Spleen (tissue), 11 donors: ENCODE measurements around the gene PON1. TPM values are rescaled to one million over a fixed set of nuclear protein-coding genes. Genes with fewer than 3 reads are reported as not detected.

Experiments used
- DNase-seq: peaks from one replicate; pipeline ENCODE4 v3.0.0-alpha.2; 2020
- H3K27ac ChIP-seq, 8 donors: fragments of 200-600 bp; sonication (generic) in 7 of 8; 1 replicate in 4 of 8; 2 replicates in 4 of 8; pipeline versions ENCODE4 v1.5.0 to v1.8.0; 2016 to 2021; ENCODE audit warnings: inconsistent platforms in 4 of 8, mild to moderate bottlenecking in 4 of 8, moderate library complexity in 1 of 8
- H3K27me3 ChIP-seq, 7 donors: fragments of 200-600 bp; sonication (generic) in 6 of 7; replicated peaks in 1 of 7; 1 replicate in 4 of 7; 2 replicates in 3 of 7; pipeline versions ENCODE4 v1.5.0 to v1.8.0; 2016 to 2021; ENCODE audit warnings: inconsistent platforms in 3 of 7, mild to moderate bottlenecking in 1 of 7
- H3K36me3 ChIP-seq, 6 donors: fragments of 200-600 bp; sonication (generic) in 5 of 6; 1 replicate in 4 of 6; 2 replicates in 2 of 6; pipeline versions ENCODE4 v1.5.0 to v1.8.0; 2016 to 2021; ENCODE audit warnings: inconsistent platforms in 2 of 6
- H3K4me1 ChIP-seq, 6 donors: fragments of 200-600 bp; sonication (generic) in 5 of 6; 1 replicate in 3 of 6; 2 replicates in 3 of 6; pipeline versions ENCODE4 v1.5.0 to v1.8.0; 2016 to 2021; ENCODE audit warnings: inconsistent platforms in 3 of 6
- H3K4me3 ChIP-seq, 8 donors: fragments of 200-600 bp; sonication (generic) in 7 of 8; 1 replicate in 4 of 8; 2 replicates in 4 of 8; pipeline versions ENCODE4 v1.5.0 to v1.8.0; 2016 to 2021; ENCODE audit warnings: inconsistent platforms in 4 of 8, mild to moderate bottlenecking in 4 of 8, moderate library complexity in 2 of 8
- H3K9me3 ChIP-seq, 8 donors: fragments of 200-600 bp; sonication (generic) in 7 of 8; 1 replicate in 4 of 8; 2 replicates in 4 of 8; pipeline versions ENCODE4 v1.5.0 to v1.8.0; 2016 to 2021; ENCODE audit warnings: inconsistent platforms in 4 of 8
- POLR2A ChIP-seq, 3 donors: fragments of 450-650 bp; IDR thresholded peaks; one replicate each; pipeline ENCODE4 v1.5.1; 2017; ENCODE audit warnings: antibody characterized with exemption in 3 of 3, mild to moderate bottlenecking in 1 of 3
- POLR2AphosphoS5 ChIP-seq, 3 donors: sonication (generic); formaldehyde crosslinking; IDR thresholded peaks; one replicate each; pipeline ENCODE4 v1.5.1; 2017; ENCODE audit warnings: antibody characterized with exemption in 3 of 3
- WGBS, 5 donors: extraction: QIAGEN DNeasy Blood & Tissue Kit in 3 of 5; methylation state at CpG; one replicate each; pipeline versions ENCODE4 v1.1.5 to v1.1.7; 2013 to 2018; 5-methylcytosine and 5-hydroxymethylcytosine counted together
- intact Hi-C: fragments of 100-400 bp; cut with DNase I; formaldehyde crosslinking; loops from one replicate; pipeline ENCODE4 v1.15.0; 2023; ENCODE audit warnings: low total_unique reads
- polyA plus RNA-seq, 3 donors: library from polyadenylated mRNA; stranded (reverse); fragments of 200-250 nt; gene quantifications; one replicate each; pipeline ENCODE4 v1.2.1, GENCODE V29; 2013
- total RNA-seq, 7 donors: library from RNA; depleted of rRNA in 3 of 7; stranded (reverse); fragments of >200 nt in 3 of 7; fragmentation: NEBNext Ultra II Directional in 4 of 7; extraction: Animal tissue kit (Norgen Biotek cat#: 25700) in 4 of 7; gene quantifications; one replicate each; pipeline versions ENCODE4 v1.1.0 to v1.2.1, GENCODE V29; 2016 to 2021
- TF ChIP-seq, protein P1 (sequence below), 11 experiments: fragments of 200-600 bp in 7 of 11; fragments of 450-650 bp in 4 of 11; sonication (generic) in 4 of 11; IDR thresholded peaks in 8 of 11; conservative IDR thresholded peaks in 3 of 11; 1 replicate in 7 of 11; 2 replicates in 4 of 11; pipeline versions ENCODE4 v1.4.0 to v1.8.0; 2016 to 2021; ENCODE audit warnings: antibody characterized with exemption in 11 of 11, inconsistent platforms in 4 of 11, mild to moderate bottlenecking in 1 of 11
- donor health status: healthy with polysubstance abuse.
- donor health status: DM: no; HTN: no; CAD: no; lungs with moderate emphysema.
- donor health status: DM: no; HTN: no; CAD: no.
- donor health status: Bipolar disorder and iron deficiency.
- donor health status: healthy.
- donor health status: DM: no; HTN: no; CAD: no.
- donor health status: DM: yes; HTN: yes; CAD: no.

Gene PON1
- total and polyA plus RNA-seq, 10 donors, result 0.13 TPM; not detected in 9

DNA sequence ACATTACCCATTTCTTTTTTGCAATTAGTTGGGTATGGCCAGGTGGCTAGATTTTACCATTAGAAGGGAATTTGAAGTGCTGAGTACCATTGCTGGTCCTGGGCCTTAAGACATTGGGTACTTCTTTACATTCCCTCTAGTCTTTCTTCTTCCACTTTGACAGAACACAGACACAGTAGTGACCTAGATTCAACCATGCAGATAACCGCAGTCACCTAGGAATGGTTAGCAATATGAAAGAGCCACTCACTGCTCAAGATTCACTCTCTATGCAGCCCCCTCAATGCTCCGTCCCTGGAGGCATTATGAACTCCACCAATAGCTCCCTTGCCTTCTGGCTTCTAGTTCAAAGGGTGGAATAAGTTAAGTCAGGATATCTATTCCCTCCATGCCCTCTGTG, 16.2 kb upstream of the PON1 start:
- DNase-seq, result no peak
- Histone ChIP-seq H3K36me3 (no peaks in the 10 kb centered on the region), H3K27ac (no peak overlapping the region), H3K27me3 (no peaks in the 10 kb centered on the region), H3K9me3 (no peaks in the 10 kb centered on the region), H3K4me1 (no peaks in the 10 kb centered on the region), H3K4me3 (no peak overlapping the region)
- TF ChIP-seq POLR2AphosphoS5 (IDR thresholded peaks at IDR 0.05) (no peak), POLR2A (IDR thresholded peaks at IDR 0.05) (no peak)
- TF ChIP-seq, protein P1, sequence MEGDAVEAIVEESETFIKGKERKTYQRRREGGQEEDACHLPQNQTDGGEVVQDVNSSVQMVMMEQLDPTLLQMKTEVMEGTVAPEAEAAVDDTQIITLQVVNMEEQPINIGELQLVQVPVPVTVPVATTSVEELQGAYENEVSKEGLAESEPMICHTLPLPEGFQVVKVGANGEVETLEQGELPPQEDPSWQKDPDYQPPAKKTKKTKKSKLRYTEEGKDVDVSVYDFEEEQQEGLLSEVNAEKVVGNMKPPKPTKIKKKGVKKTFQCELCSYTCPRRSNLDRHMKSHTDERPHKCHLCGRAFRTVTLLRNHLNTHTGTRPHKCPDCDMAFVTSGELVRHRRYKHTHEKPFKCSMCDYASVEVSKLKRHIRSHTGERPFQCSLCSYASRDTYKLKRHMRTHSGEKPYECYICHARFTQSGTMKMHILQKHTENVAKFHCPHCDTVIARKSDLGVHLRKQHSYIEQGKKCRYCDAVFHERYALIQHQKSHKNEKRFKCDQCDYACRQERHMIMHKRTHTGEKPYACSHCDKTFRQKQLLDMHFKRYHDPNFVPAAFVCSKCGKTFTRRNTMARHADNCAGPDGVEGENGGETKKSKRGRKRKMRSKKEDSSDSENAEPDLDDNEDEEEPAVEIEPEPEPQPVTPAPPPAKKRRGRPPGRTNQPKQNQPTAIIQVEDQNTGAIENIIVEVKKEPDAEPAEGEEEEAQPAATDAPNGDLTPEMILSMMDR (IDR thresholded peaks at IDR 0.05 in 8 of 11, conservative IDR thresholded peaks at IDR 0.05 in 3 of 11), result no peak
- WGBS, 5 donors, result 81 to 94% (median 89%) methylated on average over 2 of the region's 2 CpGs
- intact Hi-C loops, result no loop called here

DNA sequence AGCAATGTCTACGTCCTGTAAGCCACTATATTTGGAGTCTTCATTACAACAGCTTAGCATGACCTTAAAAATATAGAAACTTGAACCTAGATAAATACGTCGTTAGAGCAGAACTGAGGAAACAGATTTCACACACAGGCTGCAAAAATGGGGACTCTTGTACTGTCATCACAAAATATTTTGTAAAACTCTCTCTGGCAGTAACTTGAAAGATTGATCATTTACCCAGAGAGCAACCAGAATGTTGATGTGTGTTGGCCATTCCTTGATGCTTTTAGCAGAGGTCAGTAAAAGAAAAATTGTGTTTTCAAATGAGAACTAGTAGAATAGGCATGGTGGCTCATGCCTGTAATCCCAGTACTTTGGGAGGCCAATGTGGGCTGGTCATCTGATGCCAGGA, 14.5 kb upstream of the PON1 start:
- H3K36me3 ChIP-seq, result no peaks in the 10 kb centered on the region
- WGBS, 5 donors, result 81 to 91% (median 86%) methylated on average over 3 of the region's 3 CpGs
- no peaks in the 10 kb centered on the region for H3K27me3 ChIP-seq
- no peak for DNase-seq
- TF ChIP-seq POLR2A (IDR thresholded peaks at IDR 0.05), result no peak
- TF ChIP-seq, protein P1 (IDR thresholded peaks at IDR 0.05 in 8 of 11, conservative IDR thresholded peaks at IDR 0.05 in 3 of 11), result no peak
- TF ChIP-seq POLR2AphosphoS5 (IDR thresholded peaks at IDR 0.05), result no peak
- no peaks in the 10 kb centered on the region for H3K4me1 ChIP-seq
- H3K27ac ChIP-seq, result no peak overlapping the region
- intact Hi-C loops, result no loop called here
- no peaks in the 10 kb centered on the region for H3K9me3 ChIP-seq
- H3K4me3 ChIP-seq, result no peak overlapping the region

DNA sequence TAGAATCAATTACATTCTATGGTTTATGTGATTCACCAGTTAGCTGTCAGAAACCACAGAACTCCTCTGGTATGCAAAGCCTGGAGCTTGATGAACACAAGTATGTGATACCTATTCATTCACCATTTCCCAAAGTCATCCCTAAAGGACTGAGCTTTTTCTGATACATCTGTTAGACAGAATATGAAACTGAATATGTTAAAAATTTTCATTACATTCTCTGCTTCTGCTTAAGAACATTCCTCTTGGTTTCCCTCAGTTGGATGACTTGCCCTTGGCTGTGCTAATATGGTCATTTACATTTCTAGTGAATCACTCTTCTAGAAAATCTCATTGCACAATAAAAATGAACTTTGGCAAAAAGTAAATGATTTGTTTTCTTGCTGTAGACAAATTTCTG, 10.8 kb upstream of the PON1 start:
- no peak for DNase-seq
- Histone ChIP-seq H3K36me3 (no peaks in the 10 kb centered on the region), H3K27ac (no peak overlapping the region), H3K27me3 (no peaks in the 10 kb centered on the region), H3K9me3 (no peaks in the 10 kb centered on the region), H3K4me1 (peaks cover 0 to 15% (median 2%) of the 10 kb centered on the region in 6 donors), H3K4me3 (no peak overlapping the region)
- TF ChIP-seq POLR2A (IDR thresholded peaks at IDR 0.05), result no peak
- TF ChIP-seq, protein P1 (IDR thresholded peaks at IDR 0.05 in 8 of 11, conservative IDR thresholded peaks at IDR 0.05 in 3 of 11), result no peak
- no peak for TF ChIP-seq POLR2AphosphoS5 (IDR thresholded peaks at IDR 0.05)
- intact Hi-C loops, result no loop called here

DNA sequence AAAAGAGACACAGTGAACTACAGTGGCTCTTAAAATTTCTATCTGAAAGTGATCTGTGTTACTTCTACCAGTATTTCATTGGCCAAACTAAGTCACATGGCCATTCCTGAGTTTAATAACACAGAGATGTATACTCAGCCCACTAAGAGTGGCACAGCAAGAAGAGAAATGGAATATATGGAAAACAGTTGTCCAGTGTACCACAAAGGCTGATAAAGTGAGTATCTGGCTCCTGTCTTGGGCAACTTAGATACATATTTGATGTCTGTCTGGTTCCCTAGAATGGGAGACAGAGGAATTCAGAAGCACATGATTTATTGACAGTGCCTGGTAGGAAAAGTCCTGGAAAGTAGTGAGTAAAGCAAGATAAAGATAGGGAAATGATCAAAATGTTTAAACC, 10.1 kb upstream of the PON1 start:
- Histone ChIP-seq H3K27ac (no peak overlapping the region), H3K27me3 (no peaks in the 10 kb centered on the region), H3K36me3 (no peaks in the 10 kb centered on the region), H3K4me1 (peaks cover 0 to 17% (median 4%) of the 10 kb centered on the region in 6 donors), H3K4me3 (no peak overlapping the region), H3K9me3 (no peaks in the 10 kb centered on the region)
- DNase-seq, result no peak
- intact Hi-C loops, result no loop called here
- TF ChIP-seq, protein P1 (IDR thresholded peaks at IDR 0.05 in 8 of 11, conservative IDR thresholded peaks at IDR 0.05 in 3 of 11), result no peak
- TF ChIP-seq POLR2AphosphoS5 (IDR thresholded peaks at IDR 0.05) (no peak), POLR2A (IDR thresholded peaks at IDR 0.05) (no peak)
